Motor neuron (in vitro differentiated cells): ENCODE data around the gene TUBA8. TPM values are rescaled to one million over a fixed set of nuclear protein-coding genes. Genes with fewer than 3 reads are reported as not detected.

Experiments used
- ATAC-seq, 8 experiments: fragments of 200-7000 bp; cut with Tn5 transposase; replicated peaks in 6 of 8; 2 replicates each; pipeline ENCODE4 v1.8.0; 2021; ENCODE audit warnings: mild to moderate bottlenecking in 8 of 8, moderate library complexity in 8 of 8
- H3K27ac ChIP-seq, 2 donors: fragments of 250-450 bp; sonication (Bioruptor Pico); 2 replicates each; pipeline ENCODE4 v1.9.0; 2021; ENCODE audit warnings: antibody characterized with exemption in 2 of 2, mild to moderate bottlenecking in 2 of 2, moderate library complexity in 1 of 2
- H3K4me1 ChIP-seq, 2 donors: fragments of 250-450 bp; sonication (Bioruptor Pico); replicated peaks in 1 of 2; 2 replicates each; pipeline ENCODE4 v1.6.1; 2021; ENCODE audit warnings: antibody characterized with exemption in 2 of 2, mild to moderate bottlenecking in 2 of 2, moderate library complexity in 1 of 2
- H3K4me3 ChIP-seq, 5 donors: fragments of 250-450 bp; sonication (Bioruptor Pico); 2 replicates each; pipeline ENCODE4 v1.9.0; 2021; ENCODE audit warnings: antibody characterized with exemption in 5 of 5, mild to moderate bottlenecking in 5 of 5, moderate library complexity in 4 of 5
- WGBS, 10 experiments: fragments of 450-650 bp; shearing (Covaris generic); methylation state at CpG; one replicate each; pipeline ENCODE4 v1.0.0; 2022; 5-methylcytosine and 5-hydroxymethylcytosine counted together
- in situ Hi-C, 9 experiments: fragments of 400-800 bp; cut with MboI; loops; one replicate each; pipeline ENCODE4 v1.15.0; 2021; ENCODE audit warnings: low sequenced_read_pairs in 9 of 9, low pct_unique_long_range_greater_than_20kb in 2 of 9; ENCODE audit not compliant: unreplicated experiment in 9 of 9
- total RNA-seq, 8 experiments: library from RNA; unstranded; fragments of 300-600 nt; gene quantifications; 2 replicates each; pipeline versions ENCODE4 v1.2.3 to v1.2.4, GENCODE V29; 2022

TUBA8 gene
- total RNA-seq, 8 experiments from 2014 or later: 0.54 to 2.5 (median 2.0) TPM

GRCh38 chr22:18111759-18112330, 1.2 kb downstream of the TUBA8 start:
- in situ Hi-C loops: no loop called here
- WGBS, 10 experiments: 52 to 100% (median 76%) methylated on average over 1 to 8 of the region's 12 CpGs; no CpG with 5 or more reads in 1 of the 10 experiments
- Histone ChIP-seq H3K4me3 (no peak overlapping the region), H3K4me1 (peaks cover 9 to 26% of the 10 kb centered on the region in 2 donors), H3K27ac (no peak overlapping the region)
- no peak for ATAC-seq

GRCh38 chr22:18112440-18112839, 1.8 kb downstream of the TUBA8 start:
- Histone ChIP-seq H3K4me3 (no peak overlapping the region), H3K4me1 (peaks cover 9 to 26% of the 10 kb centered on the region in 2 donors), H3K27ac (no peak overlapping the region)
- no peak for ATAC-seq
- in situ Hi-C loops: no loop called here
- WGBS, 10 experiments: 53 to 100% (median 72%) methylated on average over 1 to 6 of the region's 6 CpGs; no CpG with 5 or more reads in 1 of the 10 experiments

GRCh38 chr22:18113680-18114394, 3.2 kb downstream of the TUBA8 start:
- WGBS, 10 experiments: 75 to 100% (median 89%) methylated on average over 1 to 6 of the region's 11 CpGs; no CpG with 5 or more reads in 4 of the 10 experiments
- ATAC-seq: no peak
- H3K27ac ChIP-seq: no peak overlapping the region
- H3K4me3 ChIP-seq: no peak overlapping the region
- in situ Hi-C loops: no loop called here
- peaks cover 9 to 26% of the 10 kb centered on the region in 2 donors for H3K4me1 ChIP-seq

- 40 to 87% (median 72%) methylated on average over 1 to 4 of the region's 4 CpGs; no CpG with 5 or more reads in 4 of the 10 experiments for WGBS, 10 experiments
- no peak overlapping the region for H3K27ac ChIP-seq
- in situ Hi-C loops: no loop called here
- no peak overlapping the region for H3K4me3 ChIP-seq
- H3K4me1 ChIP-seq: peaks cover 9 to 26% of the 10 kb centered on the region in 2 donors
- no peak for ATAC-seq
Observed at GRCh38 chr22:18114495-18114894, 3.9 kb downstream of the TUBA8 start.

- H3K4me1 ChIP-seq: peaks cover 9 to 25% of the 10 kb centered on the region in 2 donors
- H3K27ac ChIP-seq: no peak overlapping the region
- no peak overlapping the region for H3K4me3 ChIP-seq
- ATAC-seq: no peak
- 67 to 100% (median 89%) methylated on average over 1 to 13 of the region's 15 CpGs; no CpG with 5 or more reads in 1 of the 10 experiments for whole genome bisulfite sequencing, 10 experiments
- in situ Hi-C loops: no loop called here
Observed at GRCh38 chr22:18114976-18115652, 4.5 kb downstream of the TUBA8 start.

GRCh38 chr22:18115906-18116371, 5.3 kb downstream of the TUBA8 start:
- WGBS, 10 experiments: 100% methylated on average over 1 of the region's 8 CpGs; no CpG with 5 or more reads in 9 of the 10 experiments
- in situ Hi-C loops: no loop called here
- Histone ChIP-seq H3K27ac (no peak overlapping the region), H3K4me3 (no peak overlapping the region), H3K4me1 (peaks cover 7 to 20% of the 10 kb centered on the region in 2 donors)
- ATAC-seq: no peak

GRCh38 chr22:18116634-18117033, 6.0 kb downstream of the TUBA8 start:
- WGBS, 10 experiments: 71 to 100% (median 85%) methylated on average over 1 to 10 of the region's 15 CpGs; no CpG with 5 or more reads in 3 of the 10 experiments
- no peak overlapping the region for H3K4me3 ChIP-seq
- H3K4me1 ChIP-seq: peaks cover under 1 to 19% of the 10 kb centered on the region in 2 donors
- ATAC-seq: no peak
- in situ Hi-C loops: no loop called here
- H3K27ac ChIP-seq: no peak overlapping the region

GRCh38 chr22:18118345-18118915, 7.8 kb downstream of the TUBA8 start:
- Histone ChIP-seq H3K27ac (no peak overlapping the region), H3K4me3 (no peak overlapping the region), H3K4me1 (peaks cover 0 to 18% of the 10 kb centered on the region in 2 donors)
- 26 to 96% (median 81%) methylated on average over 2 to 9 of the region's 9 CpGs; no CpG with 5 or more reads in 2 of the 10 experiments for WGBS, 10 experiments
- no peak for ATAC-seq
- in situ Hi-C loops: no loop called here

GRCh38 chr22:18119409-18120110, 9.0 kb downstream of the TUBA8 start:
- in situ Hi-C loops: no loop called here
- H3K4me1 ChIP-seq: peaks cover 0 to 7% of the 10 kb centered on the region in 2 donors
- no peak overlapping the region for H3K27ac ChIP-seq
- WGBS, 10 experiments: 67 to 96% (median 93%) methylated on average over 2 to 12 of the region's 18 CpGs; no CpG with 5 or more reads in 5 of the 10 experiments
- H3K4me3 ChIP-seq: no peak overlapping the region
- ATAC-seq: no peak

- WGBS, 10 experiments: 20 to 100% (median 77%) methylated on average over 1 to 4 of the region's 4 CpGs; no CpG with 5 or more reads in 3 of the 10 experiments
- Histone ChIP-seq H3K4me1 (peaks cover 0 to 7% of the 10 kb centered on the region in 2 donors), H3K4me3 (no peak overlapping the region), H3K27ac (peak overlapping the region in 1 of 2 donors; percentile 12)
- in situ Hi-C loops: no loop called here
- ATAC-seq: peak in 5 of 8 experiments; percentile 43 to 72 (median 65)
Observed at GRCh38 chr22:18120857-18121256, 10.2 kb downstream of the TUBA8 start.

- no peak for ATAC-seq
Observed at GRCh38 chr22:18121506-18121905, 10.9 kb downstream of the TUBA8 start.

GRCh38 chr22:18121954-18122554, 11.4 kb downstream of the TUBA8 start:
- in situ Hi-C loops: no loop called here
- peaks cover 0 to 7% of the 10 kb centered on the region in 2 donors for H3K4me1 ChIP-seq
- no peak overlapping the region for H3K4me3 ChIP-seq
- WGBS, 10 experiments: 60 to 83% (median 80%) methylated on average over 1 to 3 of the region's 5 CpGs; no CpG with 5 or more reads in 5 of the 10 experiments
- no peak for ATAC-seq
- H3K27ac ChIP-seq: no peak overlapping the region

More at GRCh38 chr22:18121506-18121905, 10.9 kb downstream of the TUBA8 start:
- Histone ChIP-seq H3K27ac (no peak overlapping the region), H3K4me3 (no peak overlapping the region), H3K4me1 (peaks cover 0 to 7% of the 10 kb centered on the region in 2 donors)
- 37 to 96% (median 88%) methylated on average over 2 to 4 of the region's 13 CpGs; no CpG with 5 or more reads in 7 of the 10 experiments for WGBS, 10 experiments
- in situ Hi-C loops: no loop called here
